Measurements from ENCODE around the gene METRN.
A peak's percentile ranks its signal among the peaks of the same experiment; 100 is the strongest.
"Not testable (repeated sequence)": the region's sequence is repeated elsewhere in the genome, so short reads cannot be mapped to it uniquely, and the experiment has no call there.

Gene METRN

DNA sequence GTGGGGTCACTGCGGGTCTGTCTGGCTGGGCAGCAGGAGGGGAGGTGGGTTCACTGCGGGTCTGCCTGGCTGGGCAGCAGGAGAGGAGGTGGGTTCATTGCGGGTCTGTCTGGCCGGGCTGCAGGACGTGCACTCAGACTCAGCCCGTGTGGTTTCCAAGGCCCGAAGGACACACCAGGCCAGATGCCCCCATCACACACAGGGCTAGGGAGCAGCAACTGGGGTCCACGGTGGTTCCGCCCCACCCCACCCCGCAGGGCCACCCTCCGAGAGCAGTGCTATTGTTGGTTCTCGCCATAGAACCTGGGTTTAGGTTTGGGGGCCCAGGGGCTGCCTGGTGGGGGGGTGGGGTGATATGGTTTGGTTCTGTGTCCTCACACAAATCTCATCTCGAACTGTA lies 31.7 kb downstream of the METRN start:
- no peak overlapping the region for H3K27ac ChIP-seq
- TF ChIP-seq CTCF (IDR thresholded peaks at IDR 0.05) (no peak), ZFX (IDR thresholded peaks at IDR 0.05; ENCODE audit: borderline replicate concordance) (no peak)

- no peak overlapping the region for H3K27ac ChIP-seq
- TF ChIP-seq CTCF (IDR thresholded peaks at IDR 0.05) (no peak), ZFX (IDR thresholded peaks at IDR 0.05; ENCODE audit: borderline replicate concordance) (no peak)
Observed at GRCh38 chr16:747978-748746, 33.2 kb downstream of the METRN start.

- H3K27ac ChIP-seq, result no peak overlapping the region
- TF ChIP-seq ZFX (IDR thresholded peaks at IDR 0.05; ENCODE audit: borderline replicate concordance), result no peak
- no peak for TF ChIP-seq CTCF (IDR thresholded peaks at IDR 0.05)
Observed at GRCh38 chr16:749010-749409, 34.1 kb downstream of the METRN start.

DNA sequence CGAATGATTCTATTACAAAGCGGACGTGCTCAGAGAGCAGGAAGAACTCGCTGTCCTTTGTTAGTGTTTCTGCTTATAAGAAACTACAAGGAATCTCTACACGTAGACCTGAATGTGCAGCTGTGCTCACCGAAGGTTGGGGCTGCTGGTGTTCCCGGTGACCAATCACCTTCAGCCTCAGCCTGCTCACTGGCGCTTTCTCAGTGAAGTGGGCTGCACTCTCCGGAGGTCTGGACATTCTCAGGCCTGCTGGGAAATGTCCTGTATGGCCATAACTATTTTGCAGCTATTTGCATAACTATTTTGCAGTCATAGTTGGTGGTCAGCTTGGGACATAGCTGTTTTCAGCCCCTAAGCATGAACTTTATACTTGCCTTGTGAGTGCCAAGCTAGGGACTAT lies 35.6 kb downstream of the METRN start:
- H3K27ac ChIP-seq, result 0 out of 2 replicates have a peak overlapping the region, but pooled peaks have one; percentile 23
- TF ChIP-seq ZFX (IDR thresholded peaks at IDR 0.05; ENCODE audit: borderline replicate concordance), result no peak
- no peak for TF ChIP-seq CTCF (IDR thresholded peaks at IDR 0.05)

DNA sequence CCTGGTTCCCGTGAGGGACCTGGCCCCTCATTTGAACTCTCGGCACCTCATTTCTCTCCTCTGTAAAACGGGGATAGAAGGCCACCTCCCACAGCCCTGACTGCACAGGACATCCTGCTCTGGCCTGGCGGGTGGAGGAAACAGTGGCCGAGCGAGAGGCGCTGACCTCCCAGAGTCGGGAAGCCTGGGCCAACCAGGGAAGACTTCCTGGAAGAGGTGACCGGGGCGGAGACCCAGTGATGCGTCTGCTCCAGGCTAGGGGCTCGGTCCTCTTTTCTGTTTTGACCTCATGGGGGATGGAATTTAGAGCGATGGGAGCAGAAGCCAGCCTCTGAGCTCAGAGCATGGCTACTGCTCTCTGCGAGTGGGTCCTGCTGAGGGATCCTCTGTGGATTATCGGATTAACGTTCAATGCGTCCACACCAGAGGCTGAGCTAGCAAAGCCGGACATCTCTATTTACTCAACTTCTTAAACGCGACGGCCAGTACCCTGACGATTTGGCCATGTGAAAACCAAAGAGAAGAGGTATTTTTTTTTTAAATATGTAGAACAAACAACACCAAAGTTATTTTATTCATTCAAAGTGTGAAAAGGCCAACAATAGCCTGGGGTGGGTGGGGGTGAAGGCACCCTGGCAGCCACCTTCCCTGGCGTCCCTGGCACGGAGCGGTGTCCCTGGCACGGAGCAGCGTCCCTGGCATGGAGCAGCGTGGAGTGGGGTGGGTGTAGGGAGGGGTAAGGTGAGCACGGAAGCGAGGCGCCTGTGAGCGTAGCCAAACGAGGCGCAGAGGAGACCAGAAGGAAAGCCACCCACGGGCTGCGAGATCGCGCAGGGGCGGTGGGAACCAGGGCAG lies 36.5 kb downstream of the METRN start:
- 0 out of 2 replicates have a peak overlapping the region, but pooled peaks have one; percentile 23 for H3K27ac ChIP-seq
- TF ChIP-seq ZFX (IDR thresholded peaks at IDR 0.05; ENCODE audit: borderline replicate concordance) (no peak), CTCF (IDR thresholded peaks at IDR 0.05) (no peak)

GRCh38 chr16:752007-752312 lies 37.0 kb downstream of the METRN start:
- 0 out of 2 replicates have a peak overlapping the region, but pooled peaks have one; percentile 23 for H3K27ac ChIP-seq
- TF ChIP-seq CTCF (IDR thresholded peaks at IDR 0.05), result no peak
- TF ChIP-seq ZFX (IDR thresholded peaks at IDR 0.05; ENCODE audit: borderline replicate concordance), result no peak

GRCh38 chr16:754121-754607 lies 39.2 kb downstream of the METRN start:
- not testable (repeated sequence) for H3K27ac ChIP-seq

All from 22Rv1 (cell line).